ENCODE results near the gene PRM3.

DNA sequence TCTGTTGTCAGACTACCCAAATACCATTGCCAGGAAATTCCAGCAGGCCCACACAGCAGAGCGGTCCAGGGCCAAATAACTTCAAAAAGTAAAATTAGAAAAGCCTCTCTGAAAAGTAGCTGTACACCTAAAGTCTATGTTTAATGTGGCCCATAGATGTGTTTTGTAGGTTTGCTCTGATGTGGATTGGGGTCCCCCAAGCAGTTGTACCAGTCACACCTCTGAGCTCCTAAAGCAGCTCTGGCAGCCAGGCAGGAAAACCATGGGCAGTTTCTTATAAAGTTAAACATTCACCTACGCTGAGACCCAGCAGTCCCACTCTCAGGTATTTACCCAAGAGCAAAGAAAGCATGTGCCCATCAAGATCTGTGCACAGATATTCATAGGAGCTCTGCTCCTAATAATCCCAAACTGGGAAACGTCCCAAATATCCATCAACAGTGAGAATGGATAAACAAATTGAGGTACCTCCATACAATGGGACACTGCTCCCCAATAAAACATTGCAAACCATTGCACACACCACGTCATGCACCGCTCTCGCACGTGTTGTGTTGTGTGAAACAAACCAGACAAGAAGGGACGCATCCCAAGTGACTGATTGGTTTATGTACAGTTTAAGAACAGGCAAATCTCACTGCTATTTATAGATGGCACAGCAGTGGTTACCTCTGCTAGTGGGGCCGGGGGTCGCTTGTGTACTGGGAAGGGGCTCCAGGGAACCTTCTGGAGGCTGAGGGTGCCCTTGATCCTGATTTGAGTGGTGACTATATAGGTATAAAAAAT lies 23.5 kb upstream of the PRM3 start:
- TF ChIP-seq EZH2 (IDR thresholded peaks at IDR 0.05; ENCODE audit: borderline replicate concordance, insufficient read depth, low read depth, low read length, poor library complexity, severe bottlenecking) = no peak
- TF ChIP-seq, protein P1, sequence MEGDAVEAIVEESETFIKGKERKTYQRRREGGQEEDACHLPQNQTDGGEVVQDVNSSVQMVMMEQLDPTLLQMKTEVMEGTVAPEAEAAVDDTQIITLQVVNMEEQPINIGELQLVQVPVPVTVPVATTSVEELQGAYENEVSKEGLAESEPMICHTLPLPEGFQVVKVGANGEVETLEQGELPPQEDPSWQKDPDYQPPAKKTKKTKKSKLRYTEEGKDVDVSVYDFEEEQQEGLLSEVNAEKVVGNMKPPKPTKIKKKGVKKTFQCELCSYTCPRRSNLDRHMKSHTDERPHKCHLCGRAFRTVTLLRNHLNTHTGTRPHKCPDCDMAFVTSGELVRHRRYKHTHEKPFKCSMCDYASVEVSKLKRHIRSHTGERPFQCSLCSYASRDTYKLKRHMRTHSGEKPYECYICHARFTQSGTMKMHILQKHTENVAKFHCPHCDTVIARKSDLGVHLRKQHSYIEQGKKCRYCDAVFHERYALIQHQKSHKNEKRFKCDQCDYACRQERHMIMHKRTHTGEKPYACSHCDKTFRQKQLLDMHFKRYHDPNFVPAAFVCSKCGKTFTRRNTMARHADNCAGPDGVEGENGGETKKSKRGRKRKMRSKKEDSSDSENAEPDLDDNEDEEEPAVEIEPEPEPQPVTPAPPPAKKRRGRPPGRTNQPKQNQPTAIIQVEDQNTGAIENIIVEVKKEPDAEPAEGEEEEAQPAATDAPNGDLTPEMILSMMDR (IDR thresholded peaks at IDR 0.05) = no peak

Measured in B cell (primary cell).